GM23338 (cell line): ENCODE results near the gene NUP50. TPM values are rescaled to one million over a fixed set of nuclear protein-coding genes. Genes with fewer than 3 reads are reported as not detected.

Experiments
- ATAC-seq: fragments of 200-7000 bp; cut with Tn5 transposase; 3 replicates; pipeline ENCODE4 v1.9.1; 2020
- DNase-seq: peaks from one replicate; pipeline ENCODE4 v3.0.0-alpha.2; 2015; ENCODE audit warnings: low spot score
- H2AFZ ChIP-seq: fragments of 200-600 bp; sonication (generic); 2 replicates; pipeline ENCODE4 v1.8.0; 2016; ENCODE audit warnings: antibody characterized with exemption, mild to moderate bottlenecking, moderate library complexity
- H3F3A ChIP-seq: fragments of 200-600 bp; sonication (generic); replicated peaks from 2 replicates; pipeline ENCODE4 v1.8.0; 2017; ENCODE audit warnings: antibody characterized with exemption, mixed run types, low read depth
- H3K27ac ChIP-seq: fragments of 200-600 bp; sonication (generic); 2 replicates; pipeline ENCODE4 v1.6.1; 2016; ENCODE audit warnings: low read depth
- H3K27me3 ChIP-seq: fragments of 200-600 bp; sonication (generic); 2 replicates; pipeline ENCODE4 v1.8.0; 2016; ENCODE audit warnings: mild to moderate bottlenecking, mixed run types, moderate library complexity; ENCODE audit not compliant: insufficient read depth
- H3K36me3 ChIP-seq: fragments of 200-600 bp; sonication (generic); 2 replicates; pipeline ENCODE4 v1.8.0; 2016; ENCODE audit warnings: mild to moderate bottlenecking; ENCODE audit not compliant: insufficient read depth
- H3K4me1 ChIP-seq: fragments of 200-600 bp; sonication (generic); 2 replicates; pipeline ENCODE4 v1.8.0; 2016; ENCODE audit warnings: mild to moderate bottlenecking, moderate library complexity; ENCODE audit not compliant: insufficient read depth
- H3K4me2 ChIP-seq: fragments of 200-600 bp; sonication (generic); 2 replicates; pipeline ENCODE4 v1.7.1; 2017; ENCODE audit warnings: mixed run types
- H3K4me3 ChIP-seq: fragments of 200-600 bp; sonication (generic); 2 replicates; pipeline ENCODE4 v1.6.1; 2016; ENCODE audit warnings: mixed run types
- H3K79me2 ChIP-seq: fragments of 200-600 bp; sonication (generic); replicated peaks from 2 replicates; pipeline ENCODE4 v1.8.0; 2017; ENCODE audit warnings: mild to moderate bottlenecking; ENCODE audit not compliant: insufficient read depth
- H3K9me2 ChIP-seq: fragments of 200-600 bp; sonication (generic); 2 replicates; pipeline ENCODE4 v1.8.0; 2017; ENCODE audit not compliant: insufficient read depth
- H4K20me1 ChIP-seq: fragments of 200-600 bp; sonication (generic); replicated peaks from 2 replicates; pipeline ENCODE4 v1.8.0; 2017; ENCODE audit warnings: mild to moderate bottlenecking; ENCODE audit not compliant: insufficient read depth
- H3K27ac Mint-ChIP-seq: 2 replicates; pipeline ENCODE4 v1.8.0; 2020; ENCODE audit warnings: inconsistent platforms, mild to moderate bottlenecking, moderate library complexity, mixed read lengths
- H3K27me3 Mint-ChIP-seq: 3 replicates; pipeline ENCODE4 v1.8.0; 2022; ENCODE audit warnings: low read depth, mild to moderate bottlenecking, moderate library complexity, mixed read lengths, inconsistent platforms; ENCODE audit not compliant: insufficient read depth, poor library complexity
- H3K36me3 Mint-ChIP-seq: 3 replicates; pipeline ENCODE4 v1.8.0; 2021; ENCODE audit warnings: low read depth, mild to moderate bottlenecking, inconsistent platforms, moderate library complexity, mixed read lengths
- H3K4me1 Mint-ChIP-seq: 3 replicates; pipeline ENCODE4 v1.8.0; 2020; ENCODE audit warnings: mild to moderate bottlenecking, inconsistent platforms, mixed read lengths
- H3K4me3 Mint-ChIP-seq: 3 replicates; pipeline ENCODE4 v1.8.0; 2021; ENCODE audit warnings: moderate library complexity, mild to moderate bottlenecking, inconsistent platforms, mixed read lengths
- H3K9me3 Mint-ChIP-seq: 3 replicates; pipeline ENCODE4 v1.8.0; 2020; ENCODE audit warnings: moderate library complexity, mild to moderate bottlenecking, inconsistent platforms, mixed read lengths
- JUNB ChIP-seq: IDR thresholded peaks from one replicate; pipeline ENCODE4 v1.6.1; 2016; ENCODE audit warnings: antibody characterized with exemption; ENCODE audit not compliant: unreplicated experiment
- STAT1 ChIP-seq: IDR thresholded peaks from one replicate; pipeline ENCODE4 v1.6.1; 2016; ENCODE audit warnings: antibody characterized with exemption; ENCODE audit not compliant: unreplicated experiment
- ZNF331 ChIP-seq: fragments of 250-450 bp; sonication (Bioruptor Pico); IDR thresholded peaks from 2 replicates; pipeline ENCODE4 v1.5.0; 2020; ENCODE audit warnings: low read depth, mild to moderate bottlenecking, moderate library complexity
- polyA plus RNA-seq: library from polyadenylated mRNA; unstranded; fragments of >200 nt; fragmentation: Nextera tagmentation; extraction: Ambion mirVana; gene quantifications from 2 replicates; pipeline ENCODE4 v1.2.1, GENCODE V29; 2016
- total RNA-seq: library from RNA; depleted of rRNA; stranded (reverse); fragments of >200 nt; shearing (Covaris generic); gene quantifications from 2 replicates; pipeline ENCODE4 v1.2.3, GENCODE V29; 2014
- TF ChIP-seq, protein P1 (sequence below): fragments of 250-450 bp; sonication (Bioruptor Pico); IDR thresholded peaks from 2 replicates; pipeline ENCODE4 v1.5.0; 2020; ENCODE audit warnings: mild to moderate bottlenecking, moderate library complexity

Gene NUP50
- total and polyA plus RNA-seq, 2 experiments from 2014 or later, result 45.9 to 96.6 TPM

DNA sequence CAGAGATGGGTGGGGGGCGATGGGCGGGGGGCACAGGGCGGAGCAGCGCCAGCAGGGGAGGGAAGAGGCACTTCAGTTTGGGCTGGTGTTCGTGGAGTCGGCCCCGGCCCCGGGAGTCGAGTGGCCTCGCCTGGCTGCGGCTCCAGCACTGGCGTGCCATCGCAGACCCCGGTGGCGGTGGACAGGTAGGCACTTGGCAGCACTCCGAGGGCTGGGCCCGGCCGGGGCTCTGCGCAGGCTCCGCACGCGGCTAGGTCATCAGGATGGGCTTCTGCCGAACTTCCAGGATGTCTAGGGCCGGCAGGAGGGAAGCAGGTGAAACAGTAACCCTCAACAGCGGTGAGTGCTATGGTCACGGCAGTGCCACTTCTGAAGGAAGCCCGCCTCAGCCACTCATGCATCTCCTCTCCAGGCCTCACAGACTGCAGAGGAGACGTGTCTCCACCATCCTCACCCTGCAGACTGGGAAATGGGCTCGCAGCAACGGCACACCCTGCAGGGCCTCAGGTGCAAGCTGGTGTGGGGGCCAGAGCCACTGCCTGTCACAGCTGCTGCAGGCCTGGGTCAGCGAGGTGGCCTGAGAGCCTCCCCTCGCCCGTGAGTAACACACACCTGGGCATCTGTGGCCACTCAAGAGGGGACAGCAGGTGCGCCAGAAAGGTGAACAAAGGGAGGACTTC lies 33.3 kb downstream of the NUP50 start:
- Histone ChIP-seq H3K4me1 (peaks cover 5% of the 10 kb centered on the region; the same call in 1 of the 2 replicates), H3K27me3 (no peaks in the 10 kb centered on the region), H3K9me2 (no peaks in the 10 kb centered on the region), H3K4me3 (no peak overlapping the region), H3K36me3 (peaks cover 3% of the 10 kb centered on the region; the same call in 1 of the 2 replicates), H3K4me2 (no peak overlapping the region), H3K27ac (no peak overlapping the region), H3F3A (no peaks in the 10 kb centered on the region), H2AFZ (no peak overlapping the region), H4K20me1 (no peaks in the 10 kb centered on the region), H3K79me2 (no peaks in the 10 kb centered on the region)
- Mint-ChIP-seq H3K27ac (no peak overlapping the region), H3K27me3 (peaks cover 9% of the 10 kb centered on the region), H3K36me3 (peaks cover 16% of the 10 kb centered on the region; the same call in 2 of the 3 replicates), H3K9me3 (no peaks in the 10 kb centered on the region; the same call in 2 of the 3 replicates), H3K4me1 (peaks cover 42% of the 10 kb centered on the region), H3K4me3 (no peak overlapping the region)
- DNase-seq, result no peak
- no peak for TF ChIP-seq STAT1
- no peak for TF ChIP-seq JUNB
- TF ChIP-seq ZNF331 (CRISPR knock-in tag), result no peak
- TF ChIP-seq, protein P1, sequence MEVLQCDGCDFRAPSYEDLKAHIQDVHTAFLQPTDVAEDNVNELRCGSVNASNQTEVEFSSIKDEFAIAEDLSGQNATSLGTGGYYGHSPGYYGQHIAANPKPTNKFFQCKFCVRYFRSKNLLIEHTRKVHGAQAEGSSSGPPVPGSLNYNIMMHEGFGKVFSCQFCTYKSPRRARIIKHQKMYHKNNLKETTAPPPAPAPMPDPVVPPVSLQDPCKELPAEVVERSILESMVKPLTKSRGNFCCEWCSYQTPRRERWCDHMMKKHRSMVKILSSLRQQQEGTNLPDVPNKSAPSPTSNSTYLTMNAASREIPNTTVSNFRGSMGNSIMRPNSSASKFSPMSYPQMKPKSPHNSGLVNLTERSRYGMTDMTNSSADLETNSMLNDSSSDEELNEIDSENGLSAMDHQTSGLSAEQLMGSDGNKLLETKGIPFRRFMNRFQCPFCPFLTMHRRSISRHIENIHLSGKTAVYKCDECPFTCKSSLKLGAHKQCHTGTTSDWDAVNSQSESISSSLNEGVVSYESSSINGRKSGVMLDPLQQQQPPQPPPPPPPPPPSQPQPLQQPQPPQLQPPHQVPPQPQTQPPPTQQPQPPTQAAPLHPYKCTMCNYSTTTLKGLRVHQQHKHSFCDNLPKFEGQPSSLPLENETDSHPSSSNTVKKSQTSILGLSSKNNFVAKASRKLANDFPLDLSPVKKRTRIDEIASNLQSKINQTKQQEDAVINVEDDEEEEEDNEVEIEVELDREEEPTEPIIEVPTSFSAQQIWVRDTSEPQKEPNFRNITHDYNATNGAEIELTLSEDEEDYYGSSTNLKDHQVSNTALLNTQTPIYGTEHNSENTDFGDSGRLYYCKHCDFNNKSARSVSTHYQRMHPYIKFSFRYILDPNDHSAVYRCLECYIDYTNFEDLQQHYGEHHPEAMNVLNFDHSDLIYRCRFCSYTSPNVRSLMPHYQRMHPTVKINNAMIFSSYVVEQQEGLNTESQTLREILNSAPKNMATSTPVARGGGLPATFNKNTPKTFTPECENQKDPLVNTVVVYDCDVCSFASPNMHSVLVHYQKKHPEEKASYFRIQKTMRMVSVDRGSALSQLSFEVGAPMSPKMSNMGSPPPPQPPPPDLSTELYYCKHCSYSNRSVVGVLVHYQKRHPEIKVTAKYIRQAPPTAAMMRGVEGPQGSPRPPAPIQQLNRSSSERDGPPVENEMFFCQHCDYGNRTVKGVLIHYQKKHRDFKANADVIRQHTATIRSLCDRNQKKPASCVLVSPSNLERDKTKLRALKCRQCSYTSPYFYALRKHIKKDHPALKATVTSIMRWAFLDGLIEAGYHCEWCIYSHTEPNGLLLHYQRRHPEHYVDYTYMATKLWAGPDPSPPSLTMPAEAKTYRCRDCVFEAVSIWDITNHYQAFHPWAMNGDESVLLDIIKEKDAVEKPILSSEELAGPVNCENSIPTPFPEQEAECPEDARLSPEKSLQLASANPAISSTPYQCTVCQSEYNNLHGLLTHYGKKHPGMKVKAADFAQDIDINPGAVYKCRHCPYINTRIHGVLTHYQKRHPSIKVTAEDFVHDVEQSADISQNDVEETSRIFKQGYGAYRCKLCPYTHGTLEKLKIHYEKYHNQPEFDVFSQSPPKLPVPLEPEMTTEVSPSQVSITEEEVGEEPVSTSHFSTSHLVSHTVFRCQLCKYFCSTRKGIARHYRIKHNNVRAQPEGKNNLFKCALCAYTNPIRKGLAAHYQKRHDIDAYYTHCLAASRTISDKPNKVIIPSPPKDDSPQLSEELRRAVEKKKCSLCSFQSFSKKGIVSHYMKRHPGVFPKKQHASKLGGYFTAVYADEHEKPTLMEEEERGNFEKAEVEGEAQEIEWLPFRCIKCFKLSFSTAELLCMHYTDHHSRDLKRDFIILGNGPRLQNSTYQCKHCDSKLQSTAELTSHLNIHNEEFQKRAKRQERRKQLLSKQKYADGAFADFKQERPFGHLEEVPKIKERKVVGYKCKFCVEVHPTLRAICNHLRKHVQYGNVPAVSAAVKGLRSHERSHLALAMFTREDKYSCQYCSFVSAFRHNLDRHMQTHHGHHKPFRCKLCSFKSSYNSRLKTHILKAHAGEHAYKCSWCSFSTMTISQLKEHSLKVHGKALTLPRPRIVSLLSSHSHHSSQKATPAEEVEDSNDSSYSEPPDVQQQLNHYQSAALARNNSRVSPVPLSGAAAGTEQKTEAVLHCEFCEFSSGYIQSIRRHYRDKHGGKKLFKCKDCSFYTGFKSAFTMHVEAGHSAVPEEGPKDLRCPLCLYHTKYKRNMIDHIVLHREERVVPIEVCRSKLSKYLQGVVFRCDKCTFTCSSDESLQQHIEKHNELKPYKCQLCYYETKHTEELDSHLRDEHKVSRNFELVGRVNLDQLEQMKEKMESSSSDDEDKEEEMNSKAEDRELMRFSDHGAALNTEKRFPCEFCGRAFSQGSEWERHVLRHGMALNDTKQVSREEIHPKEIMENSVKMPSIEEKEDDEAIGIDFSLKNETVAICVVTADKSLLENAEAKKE (CRISPR knock-in tag), result no peak
- no peak; the same call in 2 of the 3 replicates for ATAC-seq
